GM19240 (cell line): ENCODE results near the gene RANBP10.
"Not testable (repeated sequence)": the region's sequence is repeated elsewhere in the genome, so short reads cannot be mapped to it uniquely, and the experiment has no call there.

Experiments
- DNase-seq: peaks from one replicate; pipeline ENCODE4 v3.0.0; 2011; ENCODE audit warnings: low spot score; ENCODE audit not compliant: insufficient read length

Gene RANBP10

GRCh38 chr16:67719048-67719777, 87.1 kb downstream of the RANBP10 start, which contains the start of gene GFOD2:
Gene GFOD2 (minus strand): TSS chr16:67719316. CDS start chr16:67685715, 33,601 bp downstream.
- peak; percentile 99 for DNase-seq

GRCh38 chr16:67718668-67719047, 87.7 kb downstream of the RANBP10 start:
- no peak for DNase-seq

- no peak for DNase-seq
Measured at GRCh38 chr16:67716097-67716496, 90.3 kb downstream of the RANBP10 start.

GRCh38 chr16:67714522-67714921, 91.8 kb downstream of the RANBP10 start:
- no peak for DNase-seq

DNA sequence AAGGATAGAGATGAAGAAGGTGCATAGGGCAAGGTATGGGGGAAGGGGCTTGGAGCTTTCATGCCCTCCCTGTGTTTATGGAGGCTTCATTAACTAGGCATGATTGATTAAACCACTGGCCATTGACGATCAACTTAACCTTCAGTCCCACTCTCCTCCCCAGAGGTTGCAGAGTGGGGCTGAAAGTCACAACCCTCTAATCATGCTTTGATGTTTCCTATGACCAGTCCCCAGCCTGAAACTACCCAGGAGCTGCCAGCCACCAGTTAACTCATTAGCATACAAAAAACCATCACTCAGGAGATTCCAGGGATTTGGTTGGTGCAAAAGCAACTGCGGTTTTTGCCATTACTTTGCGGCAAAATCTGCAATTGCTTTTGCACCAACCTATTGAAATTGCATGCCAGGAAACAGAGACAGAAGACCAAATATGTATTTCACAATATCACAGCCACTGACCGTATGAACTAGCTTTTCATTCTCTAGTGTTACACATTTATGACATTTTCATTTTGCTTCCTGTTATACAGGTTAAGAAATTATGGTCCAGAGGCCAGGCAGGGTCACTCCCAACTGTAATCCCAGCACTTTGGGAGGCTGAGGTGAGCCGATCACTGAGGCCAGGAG, 92.6 kb downstream of the RANBP10 start:
- no peak for DNase-seq

- DNase-seq: no peak
Measured at GRCh38 chr16:67710607-67711006, 95.8 kb downstream of the RANBP10 start.

DNA sequence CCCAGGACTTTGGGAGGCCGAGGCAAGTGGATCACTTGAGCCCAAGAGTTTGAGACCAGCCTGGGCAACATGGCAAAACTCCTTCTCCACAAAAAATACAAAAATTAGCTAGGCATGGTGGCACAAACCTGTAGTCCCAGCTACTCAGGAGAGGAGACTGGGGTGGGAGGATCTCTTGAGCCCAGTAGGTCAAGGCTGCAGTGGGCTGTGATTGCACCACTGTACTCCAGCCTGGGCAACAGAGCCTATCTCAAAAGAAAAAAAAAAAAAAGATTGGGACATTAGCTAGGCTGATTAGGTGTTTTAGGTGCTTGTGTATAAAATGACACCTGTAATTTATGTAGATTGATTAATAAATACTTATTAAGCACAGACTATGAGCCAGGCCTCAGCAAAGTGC, 97.3 kb downstream of the RANBP10 start:
- no peak for DNase-seq

- DNase-seq: no peak
Measured at GRCh38 chr16:67708368-67708771, 98.0 kb downstream of the RANBP10 start.

GRCh38 chr16:67707790-67708189, 98.6 kb downstream of the RANBP10 start:
- DNase-seq: no peak

GRCh38 chr16:67707210-67707609, 99.2 kb downstream of the RANBP10 start:
- no peak for DNase-seq

- DNase-seq: no peak
Measured at GRCh38 chr16:67704110-67704509, 102.2 kb downstream of the RANBP10 start.

- DNase-seq: no peak
Measured at GRCh38 chr16:67703626-67704025, 102.7 kb downstream of the RANBP10 start.

DNA sequence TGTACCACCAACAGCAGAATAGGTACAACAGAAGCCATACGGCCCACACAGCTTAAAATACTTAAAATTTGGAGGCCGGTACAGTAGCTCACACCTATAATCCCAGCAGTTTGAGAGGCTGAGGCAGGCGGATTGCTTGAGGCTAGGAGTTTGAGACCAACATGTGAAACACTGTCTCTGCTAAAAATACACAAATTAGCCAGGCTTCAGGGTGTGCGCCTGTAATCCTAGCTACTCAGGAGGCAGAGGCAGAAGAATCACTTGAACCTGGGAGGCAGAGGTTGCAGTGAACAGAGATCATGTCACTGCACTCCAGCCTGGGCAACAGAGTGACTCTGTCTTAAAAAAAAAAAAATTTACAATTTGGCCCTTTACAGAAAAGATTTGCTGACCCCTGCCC, 104.2 kb downstream of the RANBP10 start:
- no peak for DNase-seq

GRCh38 chr16:67701420-67701819, 104.9 kb downstream of the RANBP10 start:
- DNase-seq: no peak

GRCh38 chr16:67699265-67699664, 107.1 kb downstream of the RANBP10 start:
- DNase-seq: no peak

GRCh38 chr16:67697422-67698185, 108.8 kb downstream of the RANBP10 start:
- DNase-seq: no peak

DNA sequence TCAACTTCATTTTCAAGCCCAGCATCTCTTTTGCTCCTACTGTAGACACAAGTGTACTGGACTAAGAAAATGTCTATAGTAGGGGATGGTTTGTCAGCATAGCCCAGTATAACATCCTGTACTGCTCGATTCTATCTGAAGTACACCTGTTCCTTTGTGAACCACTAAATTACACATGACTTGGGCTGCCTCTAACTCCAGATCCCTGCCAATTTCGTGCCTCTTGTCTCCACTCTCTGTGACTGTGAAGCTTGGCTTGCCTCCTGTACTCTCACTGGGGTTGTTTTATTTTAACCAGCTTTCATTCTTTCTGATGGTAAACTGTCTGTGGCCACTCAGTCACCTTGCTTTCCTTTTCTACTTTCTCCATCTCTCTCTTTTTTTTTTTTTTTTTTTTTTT, 111.7 kb downstream of the RANBP10 start:
- DNase-seq: no peak

DNA sequence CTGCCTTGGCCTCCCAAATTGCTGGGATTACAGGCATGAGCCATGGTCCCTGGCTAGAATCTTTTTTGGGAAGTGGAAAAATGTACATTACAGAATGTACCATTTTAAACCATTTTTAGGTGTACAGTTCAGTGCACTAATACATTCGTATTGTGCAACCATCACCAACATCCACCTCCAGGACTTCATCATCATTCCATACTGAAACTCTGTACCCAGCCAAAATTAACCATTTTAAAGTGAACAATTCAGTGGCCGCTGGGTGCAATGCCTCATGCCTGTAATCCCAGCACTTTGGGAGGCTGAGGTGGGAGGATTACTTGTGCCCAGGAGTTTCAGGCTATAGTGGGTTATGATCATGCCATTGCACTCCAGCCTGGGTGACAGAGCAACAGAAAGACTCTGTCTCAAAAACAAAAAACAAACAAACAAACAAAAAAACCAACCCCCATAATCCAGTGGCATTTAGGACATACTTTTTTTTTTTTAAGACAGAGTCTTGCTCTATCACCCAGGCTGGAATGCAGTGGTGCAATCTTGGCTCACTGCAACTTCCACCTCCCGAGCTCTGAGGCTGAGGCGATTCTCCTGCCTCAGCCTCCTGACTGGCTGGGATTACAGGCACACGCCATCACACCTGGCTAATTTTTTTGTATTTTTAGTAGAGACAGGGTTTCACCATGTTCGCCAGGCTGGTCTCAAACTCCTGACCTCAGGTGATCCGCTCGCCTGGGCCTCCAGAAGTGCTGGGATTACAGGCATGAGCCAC, 112.7 kb downstream of the RANBP10 start:
- not testable (repeated sequence) for DNase-seq

DNA sequence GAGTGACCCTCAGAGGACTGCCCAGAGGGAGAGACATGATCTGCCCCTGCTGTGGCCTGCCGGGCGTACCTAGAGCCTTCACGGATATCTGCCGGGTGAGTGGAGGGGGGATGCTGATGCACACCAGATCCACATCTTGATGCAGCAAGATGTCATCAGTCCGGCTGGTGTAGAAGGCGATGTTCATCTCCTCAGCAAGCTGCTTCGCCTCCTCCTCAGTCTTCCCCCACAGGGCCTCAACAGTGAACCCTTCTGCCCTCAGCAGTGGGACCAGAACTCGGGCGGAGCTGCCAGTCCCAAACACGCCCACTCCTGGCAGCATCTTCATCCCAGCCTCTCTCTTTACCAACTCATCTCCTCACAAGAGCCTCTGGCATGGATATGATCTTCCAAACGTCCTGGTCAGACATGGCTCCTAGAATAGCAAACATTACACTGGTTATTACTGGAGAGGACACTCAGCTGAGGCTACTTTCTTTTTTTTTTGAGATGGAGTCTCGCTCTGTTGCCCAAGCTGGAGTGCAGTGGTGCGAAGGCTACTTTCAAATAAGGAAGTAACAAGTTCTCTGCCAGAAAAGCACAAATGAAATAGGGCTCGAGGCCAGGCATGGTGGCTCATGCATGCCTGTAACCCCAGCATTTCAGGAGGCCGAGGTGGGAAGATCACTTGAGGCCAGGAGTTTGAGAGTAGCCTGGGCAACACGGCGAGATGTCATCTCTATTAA, 120.8 kb downstream of the RANBP10 start:
- no peak for DNase-seq

- DNase-seq: no peak
Measured at GRCh38 chr16:67683767-67684166, 122.6 kb downstream of the RANBP10 start.
